Endodermal cell (in vitro differentiated cells): Measurements from ENCODE around the gene NKAIN4. TPM values are rescaled to one million over a fixed set of nuclear protein-coding genes. Genes with fewer than 3 reads are reported as not detected.

Source experiments
- DNase-seq: peaks from one replicate; pipeline ENCODE4 v3.0.0-alpha.2; 2017
- H3K27ac ChIP-seq: 2 replicates; pipeline ENCODE4 v1.5.1; 2013; ENCODE audit warnings: mild to moderate bottlenecking, low read depth, low read length, moderate library complexity
- H3K27me3 ChIP-seq: 2 replicates; pipeline ENCODE4 v1.6.1; 2013; ENCODE audit warnings: mild to moderate bottlenecking, low read length, moderate library complexity; ENCODE audit not compliant: insufficient read depth, control insufficient read depth, poor library complexity, severe bottlenecking
- H3K36me3 ChIP-seq: 2 replicates; pipeline ENCODE4 v1.7.0; 2013; ENCODE audit warnings: mild to moderate bottlenecking, low read length, moderate library complexity; ENCODE audit not compliant: control insufficient read depth, insufficient read depth
- H3K4me1 ChIP-seq: one replicate; pipeline ENCODE4 v1.7.0; 2013; ENCODE audit warnings: low read length; ENCODE audit not compliant: control insufficient read depth, insufficient read depth
- H3K4me3 ChIP-seq: 2 replicates; pipeline ENCODE4 v1.5.1; 2013; ENCODE audit warnings: mild to moderate bottlenecking, low read length, moderate library complexity
- H3K9ac ChIP-seq: 2 replicates; pipeline ENCODE4 v1.6.1; 2013; ENCODE audit warnings: mild to moderate bottlenecking, low read length, moderate library complexity; ENCODE audit not compliant: poor library complexity, severe bottlenecking; ENCODE audit errors: extremely low read depth
- H3K9me3 ChIP-seq: 2 replicates; pipeline ENCODE4 v1.6.1; 2013; ENCODE audit warnings: mild to moderate bottlenecking, low read length, moderate library complexity; ENCODE audit not compliant: control insufficient read depth
- H3K27ac Mint-ChIP-seq: 2 replicates; pipeline ENCODE4 v1.8.0; 2020; ENCODE audit warnings: mixed read lengths
- H3K27me3 Mint-ChIP-seq: 2 replicates; pipeline ENCODE4 v1.8.0; 2021; ENCODE audit warnings: mild to moderate bottlenecking, mixed read lengths; ENCODE audit not compliant: insufficient read depth
- H3K36me3 Mint-ChIP-seq: 2 replicates; pipeline ENCODE4 v1.8.0; 2020; ENCODE audit warnings: low read depth, mixed read lengths
- H3K4me1 Mint-ChIP-seq: 2 replicates; pipeline ENCODE4 v1.8.0; 2020; ENCODE audit warnings: mixed read lengths
- H3K4me3 Mint-ChIP-seq: 2 replicates; pipeline ENCODE4 v1.8.0; 2020; ENCODE audit warnings: mild to moderate bottlenecking, moderate library complexity, mixed read lengths
- H3K9me3 Mint-ChIP-seq: 2 replicates; pipeline ENCODE4 v1.8.0; 2020; ENCODE audit warnings: mild to moderate bottlenecking, mixed read lengths
- CTCF ChIP-seq: fragments of 200-600 bp; sonication (generic); conservative IDR thresholded peaks from 2 replicates; pipeline ENCODE4 v1.5.0; 2021; ENCODE audit warnings: antibody characterized with exemption, mild to moderate bottlenecking
- WGBS, 2 experiments: methylation state at CpG; one replicate each; pipeline versions ENCODE4 v1.1.5 to v1.1.7; 2013; ENCODE audit warnings: missing lambda C conversion rate in 2 of 2, mixed read lengths in 1 of 2; ENCODE audit not compliant: insufficient coverage in 1 of 2, insufficient read length in 1 of 2; 5-methylcytosine and 5-hydroxymethylcytosine counted together
- total RNA-seq, 2 donors: library from RNA; stranded (reverse); fragmentation: NEBNext Ultra II Directional in 1 of 2; extraction: Animal tissue kit (Norgen Biotek cat#: 25700) in 1 of 2; gene quantifications; 2 replicates in 1 of 2; 3 replicates in 1 of 2; pipeline ENCODE4 v1.2.1, GENCODE V29; 2021

Gene NKAIN4
- total RNA-seq, 2 donors from 2014 or later, result 0.24 to 1.7 TPM

DNA sequence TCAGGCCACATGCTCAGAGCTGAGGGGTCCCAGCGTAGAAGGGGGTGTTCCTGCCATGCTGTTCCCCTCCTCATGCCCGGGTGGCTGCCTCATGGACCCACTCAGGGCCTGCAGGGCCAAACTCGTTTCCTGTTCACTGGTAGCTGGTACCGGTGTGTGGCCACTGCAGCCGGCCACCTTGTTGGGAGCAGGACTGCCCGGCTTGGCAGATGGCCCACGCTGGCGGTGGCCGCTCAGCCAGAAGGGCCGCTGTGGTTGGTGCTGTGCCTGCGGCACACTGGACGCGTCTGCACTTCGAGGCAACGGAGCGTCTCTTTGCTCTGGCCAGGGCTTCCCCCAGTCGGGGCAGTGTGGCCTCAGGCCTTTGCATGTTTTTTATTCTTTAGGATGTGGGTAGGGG lies 28.7 kb upstream of the NKAIN4 start:
- WGBS, 2 experiments, result 94% methylated on average over 4 to 17 of the region's 17 CpGs
- Histone ChIP-seq H3K27me3 (no peaks in the 10 kb centered on the region), H3K9me3 (no peaks in the 10 kb centered on the region), H3K4me1 (no peaks in the 10 kb centered on the region), H3K9ac (no peak overlapping the region), H3K4me3 (no peak overlapping the region), H3K36me3 (peaks cover 40% of the 10 kb centered on the region), H3K27ac (no peak overlapping the region)
- Mint-ChIP-seq H3K27ac (no peak overlapping the region), H3K27me3 (no peaks in the 10 kb centered on the region), H3K36me3 (peaks cover 43% of the 10 kb centered on the region), H3K4me1 (no peaks in the 10 kb centered on the region), H3K9me3 (no peaks in the 10 kb centered on the region), H3K4me3 (no peak overlapping the region)
- TF ChIP-seq CTCF, result no peak
- no peak for DNase-seq

- no peaks in the 10 kb centered on the region for H3K9me3 Mint-ChIP-seq
- Histone ChIP-seq H3K9me3 (no peaks in the 10 kb centered on the region), H3K27ac (no peak overlapping the region), H3K36me3 (peaks cover 49% of the 10 kb centered on the region), H3K27me3 (no peaks in the 10 kb centered on the region), H3K4me1 (no peaks in the 10 kb centered on the region), H3K9ac (no peak overlapping the region), H3K4me3 (no peak overlapping the region)
- 95 to 97% methylated on average over 29 to 38 of the region's 38 CpGs for WGBS, 2 experiments
- H3K4me3 Mint-ChIP-seq, result no peak overlapping the region
- H3K4me1 Mint-ChIP-seq, result no peaks in the 10 kb centered on the region
- H3K27me3 Mint-ChIP-seq, result no peaks in the 10 kb centered on the region
- peaks cover 46% of the 10 kb centered on the region for H3K36me3 Mint-ChIP-seq
- no peak for TF ChIP-seq CTCF
- H3K27ac Mint-ChIP-seq, result no peak overlapping the region
- no peak for DNase-seq
Observed at GRCh38 chr20:63281742-63282665, 27.7 kb upstream of the NKAIN4 start.

GRCh38 chr20:63280929-63281545 lies 26.8 kb upstream of the NKAIN4 start:
- no peak overlapping the region for H3K4me3 ChIP-seq
- no peak overlapping the region for H3K27ac ChIP-seq
- H3K4me1 Mint-ChIP-seq, result no peaks in the 10 kb centered on the region
- no peak overlapping the region for H3K27ac Mint-ChIP-seq
- no peaks in the 10 kb centered on the region for H3K27me3 ChIP-seq
- peak; percentile 72 for TF ChIP-seq CTCF
- no peak overlapping the region for H3K4me3 Mint-ChIP-seq
- H3K4me1 ChIP-seq, result no peaks in the 10 kb centered on the region
- no peaks in the 10 kb centered on the region for H3K9me3 ChIP-seq
- DNase-seq, result peak; percentile 84
- no peaks in the 10 kb centered on the region for H3K9me3 Mint-ChIP-seq
- peaks cover 55% of the 10 kb centered on the region for H3K36me3 ChIP-seq
- WGBS, 2 experiments, result 88 to 89% methylated on average over 9 to 19 of the region's 19 CpGs
- H3K27me3 Mint-ChIP-seq, result no peaks in the 10 kb centered on the region
- peaks cover 51% of the 10 kb centered on the region for H3K36me3 Mint-ChIP-seq
- H3K9ac ChIP-seq, result no peak overlapping the region
